Measurements from ENCODE around the gene KRT86.

DNA sequence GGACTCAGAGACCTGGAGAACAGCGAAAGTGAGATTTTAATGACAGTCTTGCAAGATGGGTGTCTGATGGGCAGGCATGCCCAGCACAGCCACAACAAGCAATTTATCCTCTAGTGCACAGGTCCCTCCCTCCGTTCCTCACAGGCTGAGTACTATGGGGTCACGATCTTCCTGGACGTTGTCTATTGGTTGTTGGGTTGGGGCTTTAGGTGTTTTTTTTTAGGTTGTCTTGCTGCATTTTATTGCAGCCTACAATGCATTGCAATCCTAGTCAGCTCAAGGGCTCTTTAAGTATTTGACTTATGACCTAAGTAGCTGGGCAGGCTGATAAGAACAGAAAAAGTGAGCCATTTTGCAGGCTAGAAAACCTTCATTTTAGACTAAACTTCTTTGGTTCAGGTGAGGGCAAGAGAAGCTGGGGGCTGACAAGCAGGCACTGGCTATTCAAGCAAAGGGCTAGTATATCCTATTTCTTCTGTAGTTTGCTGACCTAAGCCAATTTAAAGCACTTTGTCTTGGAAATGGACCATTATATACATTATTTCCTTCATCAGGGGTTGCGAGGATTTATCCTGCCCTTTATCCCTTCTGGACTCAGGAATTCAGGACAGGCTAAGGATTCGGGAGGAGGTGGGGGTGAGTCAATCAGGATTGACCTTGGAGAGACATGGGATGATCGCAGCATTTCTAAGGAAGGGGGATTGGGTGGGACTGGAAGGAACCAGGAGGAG, 35.4 kb upstream of the KRT86 start:
- TF ChIP-seq, protein P1, sequence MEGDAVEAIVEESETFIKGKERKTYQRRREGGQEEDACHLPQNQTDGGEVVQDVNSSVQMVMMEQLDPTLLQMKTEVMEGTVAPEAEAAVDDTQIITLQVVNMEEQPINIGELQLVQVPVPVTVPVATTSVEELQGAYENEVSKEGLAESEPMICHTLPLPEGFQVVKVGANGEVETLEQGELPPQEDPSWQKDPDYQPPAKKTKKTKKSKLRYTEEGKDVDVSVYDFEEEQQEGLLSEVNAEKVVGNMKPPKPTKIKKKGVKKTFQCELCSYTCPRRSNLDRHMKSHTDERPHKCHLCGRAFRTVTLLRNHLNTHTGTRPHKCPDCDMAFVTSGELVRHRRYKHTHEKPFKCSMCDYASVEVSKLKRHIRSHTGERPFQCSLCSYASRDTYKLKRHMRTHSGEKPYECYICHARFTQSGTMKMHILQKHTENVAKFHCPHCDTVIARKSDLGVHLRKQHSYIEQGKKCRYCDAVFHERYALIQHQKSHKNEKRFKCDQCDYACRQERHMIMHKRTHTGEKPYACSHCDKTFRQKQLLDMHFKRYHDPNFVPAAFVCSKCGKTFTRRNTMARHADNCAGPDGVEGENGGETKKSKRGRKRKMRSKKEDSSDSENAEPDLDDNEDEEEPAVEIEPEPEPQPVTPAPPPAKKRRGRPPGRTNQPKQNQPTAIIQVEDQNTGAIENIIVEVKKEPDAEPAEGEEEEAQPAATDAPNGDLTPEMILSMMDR (conservative IDR thresholded peaks at IDR 0.05; ENCODE audit: low read depth in 2 of 2), result no peak
- TF ChIP-seq EZH2phosphoT487 (IDR thresholded peaks at IDR 0.05; ENCODE audit: unreplicated experiment) (no peak), POLR2AphosphoS5 (IDR thresholded peaks at IDR 0.05; ENCODE audit: low read depth) (no peak), EZH2 (IDR thresholded peaks at IDR 0.05; ENCODE audit: low read depth, unreplicated experiment) (no peak), ZNF331 (CRISPR knock-in tag; IDR thresholded peaks at IDR 0.05; ENCODE audit: low read depth) (no peak), ZNF114 (CRISPR knock-in tag; IDR thresholded peaks at IDR 0.05) (no peak), CREB1 (CRISPR knock-in tag; IDR thresholded peaks at IDR 0.05; ENCODE audit: low read depth) (no peak), JUNB (IDR thresholded peaks at IDR 0.05; ENCODE audit: unreplicated experiment) (no peak), STAT1 (IDR thresholded peaks at IDR 0.05; ENCODE audit: unreplicated experiment) (no peak), NANOG (IDR thresholded peaks at IDR 0.05; ENCODE audit: borderline replicate concordance) (no peak)
- TF ChIP-seq, protein P2, sequence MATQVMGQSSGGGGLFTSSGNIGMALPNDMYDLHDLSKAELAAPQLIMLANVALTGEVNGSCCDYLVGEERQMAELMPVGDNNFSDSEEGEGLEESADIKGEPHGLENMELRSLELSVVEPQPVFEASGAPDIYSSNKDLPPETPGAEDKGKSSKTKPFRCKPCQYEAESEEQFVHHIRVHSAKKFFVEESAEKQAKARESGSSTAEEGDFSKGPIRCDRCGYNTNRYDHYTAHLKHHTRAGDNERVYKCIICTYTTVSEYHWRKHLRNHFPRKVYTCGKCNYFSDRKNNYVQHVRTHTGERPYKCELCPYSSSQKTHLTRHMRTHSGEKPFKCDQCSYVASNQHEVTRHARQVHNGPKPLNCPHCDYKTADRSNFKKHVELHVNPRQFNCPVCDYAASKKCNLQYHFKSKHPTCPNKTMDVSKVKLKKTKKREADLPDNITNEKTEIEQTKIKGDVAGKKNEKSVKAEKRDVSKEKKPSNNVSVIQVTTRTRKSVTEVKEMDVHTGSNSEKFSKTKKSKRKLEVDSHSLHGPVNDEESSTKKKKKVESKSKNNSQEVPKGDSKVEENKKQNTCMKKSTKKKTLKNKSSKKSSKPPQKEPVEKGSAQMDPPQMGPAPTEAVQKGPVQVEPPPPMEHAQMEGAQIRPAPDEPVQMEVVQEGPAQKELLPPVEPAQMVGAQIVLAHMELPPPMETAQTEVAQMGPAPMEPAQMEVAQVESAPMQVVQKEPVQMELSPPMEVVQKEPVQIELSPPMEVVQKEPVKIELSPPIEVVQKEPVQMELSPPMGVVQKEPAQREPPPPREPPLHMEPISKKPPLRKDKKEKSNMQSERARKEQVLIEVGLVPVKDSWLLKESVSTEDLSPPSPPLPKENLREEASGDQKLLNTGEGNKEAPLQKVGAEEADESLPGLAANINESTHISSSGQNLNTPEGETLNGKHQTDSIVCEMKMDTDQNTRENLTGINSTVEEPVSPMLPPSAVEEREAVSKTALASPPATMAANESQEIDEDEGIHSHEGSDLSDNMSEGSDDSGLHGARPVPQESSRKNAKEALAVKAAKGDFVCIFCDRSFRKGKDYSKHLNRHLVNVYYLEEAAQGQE (IDR thresholded peaks at IDR 0.05; ENCODE audit: unreplicated experiment), result no peak
- TF ChIP-seq, protein P3, sequence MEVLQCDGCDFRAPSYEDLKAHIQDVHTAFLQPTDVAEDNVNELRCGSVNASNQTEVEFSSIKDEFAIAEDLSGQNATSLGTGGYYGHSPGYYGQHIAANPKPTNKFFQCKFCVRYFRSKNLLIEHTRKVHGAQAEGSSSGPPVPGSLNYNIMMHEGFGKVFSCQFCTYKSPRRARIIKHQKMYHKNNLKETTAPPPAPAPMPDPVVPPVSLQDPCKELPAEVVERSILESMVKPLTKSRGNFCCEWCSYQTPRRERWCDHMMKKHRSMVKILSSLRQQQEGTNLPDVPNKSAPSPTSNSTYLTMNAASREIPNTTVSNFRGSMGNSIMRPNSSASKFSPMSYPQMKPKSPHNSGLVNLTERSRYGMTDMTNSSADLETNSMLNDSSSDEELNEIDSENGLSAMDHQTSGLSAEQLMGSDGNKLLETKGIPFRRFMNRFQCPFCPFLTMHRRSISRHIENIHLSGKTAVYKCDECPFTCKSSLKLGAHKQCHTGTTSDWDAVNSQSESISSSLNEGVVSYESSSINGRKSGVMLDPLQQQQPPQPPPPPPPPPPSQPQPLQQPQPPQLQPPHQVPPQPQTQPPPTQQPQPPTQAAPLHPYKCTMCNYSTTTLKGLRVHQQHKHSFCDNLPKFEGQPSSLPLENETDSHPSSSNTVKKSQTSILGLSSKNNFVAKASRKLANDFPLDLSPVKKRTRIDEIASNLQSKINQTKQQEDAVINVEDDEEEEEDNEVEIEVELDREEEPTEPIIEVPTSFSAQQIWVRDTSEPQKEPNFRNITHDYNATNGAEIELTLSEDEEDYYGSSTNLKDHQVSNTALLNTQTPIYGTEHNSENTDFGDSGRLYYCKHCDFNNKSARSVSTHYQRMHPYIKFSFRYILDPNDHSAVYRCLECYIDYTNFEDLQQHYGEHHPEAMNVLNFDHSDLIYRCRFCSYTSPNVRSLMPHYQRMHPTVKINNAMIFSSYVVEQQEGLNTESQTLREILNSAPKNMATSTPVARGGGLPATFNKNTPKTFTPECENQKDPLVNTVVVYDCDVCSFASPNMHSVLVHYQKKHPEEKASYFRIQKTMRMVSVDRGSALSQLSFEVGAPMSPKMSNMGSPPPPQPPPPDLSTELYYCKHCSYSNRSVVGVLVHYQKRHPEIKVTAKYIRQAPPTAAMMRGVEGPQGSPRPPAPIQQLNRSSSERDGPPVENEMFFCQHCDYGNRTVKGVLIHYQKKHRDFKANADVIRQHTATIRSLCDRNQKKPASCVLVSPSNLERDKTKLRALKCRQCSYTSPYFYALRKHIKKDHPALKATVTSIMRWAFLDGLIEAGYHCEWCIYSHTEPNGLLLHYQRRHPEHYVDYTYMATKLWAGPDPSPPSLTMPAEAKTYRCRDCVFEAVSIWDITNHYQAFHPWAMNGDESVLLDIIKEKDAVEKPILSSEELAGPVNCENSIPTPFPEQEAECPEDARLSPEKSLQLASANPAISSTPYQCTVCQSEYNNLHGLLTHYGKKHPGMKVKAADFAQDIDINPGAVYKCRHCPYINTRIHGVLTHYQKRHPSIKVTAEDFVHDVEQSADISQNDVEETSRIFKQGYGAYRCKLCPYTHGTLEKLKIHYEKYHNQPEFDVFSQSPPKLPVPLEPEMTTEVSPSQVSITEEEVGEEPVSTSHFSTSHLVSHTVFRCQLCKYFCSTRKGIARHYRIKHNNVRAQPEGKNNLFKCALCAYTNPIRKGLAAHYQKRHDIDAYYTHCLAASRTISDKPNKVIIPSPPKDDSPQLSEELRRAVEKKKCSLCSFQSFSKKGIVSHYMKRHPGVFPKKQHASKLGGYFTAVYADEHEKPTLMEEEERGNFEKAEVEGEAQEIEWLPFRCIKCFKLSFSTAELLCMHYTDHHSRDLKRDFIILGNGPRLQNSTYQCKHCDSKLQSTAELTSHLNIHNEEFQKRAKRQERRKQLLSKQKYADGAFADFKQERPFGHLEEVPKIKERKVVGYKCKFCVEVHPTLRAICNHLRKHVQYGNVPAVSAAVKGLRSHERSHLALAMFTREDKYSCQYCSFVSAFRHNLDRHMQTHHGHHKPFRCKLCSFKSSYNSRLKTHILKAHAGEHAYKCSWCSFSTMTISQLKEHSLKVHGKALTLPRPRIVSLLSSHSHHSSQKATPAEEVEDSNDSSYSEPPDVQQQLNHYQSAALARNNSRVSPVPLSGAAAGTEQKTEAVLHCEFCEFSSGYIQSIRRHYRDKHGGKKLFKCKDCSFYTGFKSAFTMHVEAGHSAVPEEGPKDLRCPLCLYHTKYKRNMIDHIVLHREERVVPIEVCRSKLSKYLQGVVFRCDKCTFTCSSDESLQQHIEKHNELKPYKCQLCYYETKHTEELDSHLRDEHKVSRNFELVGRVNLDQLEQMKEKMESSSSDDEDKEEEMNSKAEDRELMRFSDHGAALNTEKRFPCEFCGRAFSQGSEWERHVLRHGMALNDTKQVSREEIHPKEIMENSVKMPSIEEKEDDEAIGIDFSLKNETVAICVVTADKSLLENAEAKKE (CRISPR knock-in tag; IDR thresholded peaks at IDR 0.05), result no peak
- TF ChIP-seq, protein P4, sequence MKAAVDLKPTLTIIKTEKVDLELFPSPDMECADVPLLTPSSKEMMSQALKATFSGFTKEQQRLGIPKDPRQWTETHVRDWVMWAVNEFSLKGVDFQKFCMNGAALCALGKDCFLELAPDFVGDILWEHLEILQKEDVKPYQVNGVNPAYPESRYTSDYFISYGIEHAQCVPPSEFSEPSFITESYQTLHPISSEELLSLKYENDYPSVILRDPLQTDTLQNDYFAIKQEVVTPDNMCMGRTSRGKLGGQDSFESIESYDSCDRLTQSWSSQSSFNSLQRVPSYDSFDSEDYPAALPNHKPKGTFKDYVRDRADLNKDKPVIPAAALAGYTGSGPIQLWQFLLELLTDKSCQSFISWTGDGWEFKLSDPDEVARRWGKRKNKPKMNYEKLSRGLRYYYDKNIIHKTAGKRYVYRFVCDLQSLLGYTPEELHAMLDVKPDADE (IDR thresholded peaks at IDR 0.05), result no peak
